ENCODE data around the gene ZDHHC22.

Gene ZDHHC22

GRCh38 chr14:77105145-77105939 is 36.2 kb downstream of the ZDHHC22 start:
- no peak overlapping the region for H3K4me3 ChIP-seq (ENCODE audit: low read length)
- no peak for DNase-seq (ENCODE audit: low read depth)
- TF ChIP-seq, protein P1, sequence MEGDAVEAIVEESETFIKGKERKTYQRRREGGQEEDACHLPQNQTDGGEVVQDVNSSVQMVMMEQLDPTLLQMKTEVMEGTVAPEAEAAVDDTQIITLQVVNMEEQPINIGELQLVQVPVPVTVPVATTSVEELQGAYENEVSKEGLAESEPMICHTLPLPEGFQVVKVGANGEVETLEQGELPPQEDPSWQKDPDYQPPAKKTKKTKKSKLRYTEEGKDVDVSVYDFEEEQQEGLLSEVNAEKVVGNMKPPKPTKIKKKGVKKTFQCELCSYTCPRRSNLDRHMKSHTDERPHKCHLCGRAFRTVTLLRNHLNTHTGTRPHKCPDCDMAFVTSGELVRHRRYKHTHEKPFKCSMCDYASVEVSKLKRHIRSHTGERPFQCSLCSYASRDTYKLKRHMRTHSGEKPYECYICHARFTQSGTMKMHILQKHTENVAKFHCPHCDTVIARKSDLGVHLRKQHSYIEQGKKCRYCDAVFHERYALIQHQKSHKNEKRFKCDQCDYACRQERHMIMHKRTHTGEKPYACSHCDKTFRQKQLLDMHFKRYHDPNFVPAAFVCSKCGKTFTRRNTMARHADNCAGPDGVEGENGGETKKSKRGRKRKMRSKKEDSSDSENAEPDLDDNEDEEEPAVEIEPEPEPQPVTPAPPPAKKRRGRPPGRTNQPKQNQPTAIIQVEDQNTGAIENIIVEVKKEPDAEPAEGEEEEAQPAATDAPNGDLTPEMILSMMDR (IDR thresholded peaks at IDR 0.05; ENCODE audit: insufficient read depth, low read depth, low read length, missing control alignments): no peak

DNA sequence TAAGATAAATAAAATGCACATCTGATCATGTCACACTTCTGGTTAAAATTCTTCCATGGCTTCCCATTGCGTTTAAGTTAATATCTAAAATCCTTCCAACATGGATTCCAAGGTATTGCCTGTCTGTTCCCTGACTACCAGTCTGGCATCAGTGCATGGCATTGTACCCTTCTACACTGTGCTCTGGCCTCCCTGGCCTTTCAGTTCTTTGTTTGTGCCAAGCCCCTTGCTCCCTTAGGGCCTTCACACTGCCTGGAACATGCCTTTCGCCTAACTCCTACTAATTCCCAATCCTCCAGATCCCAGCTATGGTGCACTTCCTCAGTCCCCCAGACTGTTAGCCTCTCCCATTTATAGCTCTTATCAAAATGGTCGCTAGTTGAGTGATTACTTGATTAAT is 37.2 kb downstream of the ZDHHC22 start:
- TF ChIP-seq, protein P1 (IDR thresholded peaks at IDR 0.05; ENCODE audit: insufficient read depth, low read depth, low read length, missing control alignments): no peak
- DNase-seq (ENCODE audit: low read depth): no peak
- no peak overlapping the region for H3K4me3 ChIP-seq (ENCODE audit: low read length)

- TF ChIP-seq, protein P1 (IDR thresholded peaks at IDR 0.05; ENCODE audit: insufficient read depth, low read depth, low read length, missing control alignments): no peak
Observed at GRCh38 chr14:77103951-77104350, 37.6 kb downstream of the ZDHHC22 start.

GRCh38 chr14:77103475-77103874 is 38.1 kb downstream of the ZDHHC22 start:
- no peak overlapping the region for H3K4me3 ChIP-seq (ENCODE audit: low read length)
- TF ChIP-seq, protein P1 (IDR thresholded peaks at IDR 0.05; ENCODE audit: insufficient read depth, low read depth, low read length, missing control alignments): no peak
- DNase-seq (ENCODE audit: low read depth): no peak

More at GRCh38 chr14:77103951-77104350, 37.6 kb downstream of the ZDHHC22 start:
- DNase-seq (ENCODE audit: low read depth): no peak
- H3K4me3 ChIP-seq (ENCODE audit: low read length): no peak overlapping the region

GRCh38 chr14:77102154-77102553 is 39.4 kb downstream of the ZDHHC22 start:
- TF ChIP-seq, protein P1 (IDR thresholded peaks at IDR 0.05; ENCODE audit: insufficient read depth, low read depth, low read length, missing control alignments): no peak
- H3K4me3 ChIP-seq (ENCODE audit: low read length): no peak overlapping the region
- no peak for DNase-seq (ENCODE audit: low read depth)

DNA sequence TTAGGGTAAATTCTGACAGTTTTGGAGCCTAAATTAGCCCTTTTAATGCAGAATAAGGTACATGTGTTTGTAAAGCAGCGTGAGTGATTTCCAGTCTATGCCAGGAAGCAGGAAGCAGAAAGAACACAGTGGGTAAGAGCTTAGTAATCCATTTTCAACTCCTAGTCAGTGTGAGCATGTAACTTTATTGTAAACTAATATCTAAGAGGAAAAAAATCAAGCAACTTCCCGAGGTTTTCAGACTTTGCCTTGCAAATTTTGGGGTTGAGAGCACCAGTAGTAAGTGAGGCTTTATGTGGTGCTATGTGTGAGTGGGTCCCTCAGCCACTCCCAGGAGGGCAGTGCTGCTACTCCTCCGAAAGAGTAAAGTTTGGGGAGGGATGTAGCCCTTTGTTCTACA is 40.6 kb downstream of the ZDHHC22 start:
- no peak for DNase-seq (ENCODE audit: low read depth)
- TF ChIP-seq, protein P1 (IDR thresholded peaks at IDR 0.05; ENCODE audit: insufficient read depth, low read depth, low read length, missing control alignments): no peak
- H3K4me3 ChIP-seq (ENCODE audit: low read length): no peak overlapping the region

Data from epithelial cell of esophagus (primary cell).